Measurements from ENCODE around the gene OR2T10. TPM values are rescaled to one million over a fixed set of nuclear protein-coding genes. Genes with fewer than 3 reads are reported as not detected.
"Not testable (repeated sequence)": the region's sequence is repeated elsewhere in the genome, so short reads cannot be mapped to it uniquely, and the experiment has no call there.

Gene OR2T10, protein sequence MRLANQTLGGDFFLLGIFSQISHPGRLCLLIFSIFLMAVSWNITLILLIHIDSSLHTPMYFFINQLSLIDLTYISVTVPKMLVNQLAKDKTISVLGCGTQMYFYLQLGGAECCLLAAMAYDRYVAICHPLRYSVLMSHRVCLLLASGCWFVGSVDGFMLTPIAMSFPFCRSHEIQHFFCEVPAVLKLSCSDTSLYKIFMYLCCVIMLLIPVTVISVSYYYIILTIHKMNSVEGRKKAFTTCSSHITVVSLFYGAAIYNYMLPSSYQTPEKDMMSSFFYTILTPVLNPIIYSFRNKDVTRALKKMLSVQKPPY
- total RNA-seq (2014; rRNA removed; shearing (Covaris generic)): not detected in 2 replicates

- Histone ChIP-seq H3K4me3 (ENCODE audit: insufficient read depth, low read depth, low read length) (no peak within 1 kb of the TSS), H3K27me3 (ENCODE audit: control insufficient read depth, insufficient read depth, low read length) (no peaks in the 10 kb centered on the region), H3K36me3 (replicated peaks; ENCODE audit: control insufficient read depth, insufficient read depth, low read length) (no peaks in the 10 kb centered on the region)
- no peak for DNase-seq
These were observed at the start of gene OR2T10 for GRCh38 chr1:248597589-248597988. Gene OR2T10 (minus strand): TSS chr1:248597700. CDS start chr1:248593768, 3,932 bp downstream.

DNA sequence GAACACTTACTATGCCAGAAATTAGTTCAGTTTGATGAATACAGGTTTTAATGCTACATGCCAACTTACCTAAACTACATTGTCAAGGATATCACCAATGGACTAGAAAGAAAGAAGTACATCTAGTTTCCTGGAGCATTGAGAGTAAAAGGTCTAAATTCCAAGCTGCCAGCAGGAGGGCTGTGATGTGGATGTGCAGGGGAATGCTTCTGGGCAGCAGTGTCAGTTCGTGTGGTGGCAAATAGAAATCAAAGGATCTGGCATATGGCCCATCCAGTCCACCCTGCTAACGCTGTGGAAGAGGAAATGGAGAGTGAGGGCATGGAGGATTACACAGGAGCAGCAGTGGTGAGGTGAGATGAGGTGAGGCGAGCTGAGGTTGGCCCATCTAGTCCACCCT is 47.7 kb upstream of the OR2T10 start, which contains the start of gene OR2T35:
Gene OR2T35, minus strand, starts transcription at position 101 of the 400 bp plus-strand sequence. CDS start 6,020 bp downstream, outside the sequence.
- not testable (repeated sequence) for DNase-seq; H3K27me3 ChIP-seq (ENCODE audit: control insufficient read depth, insufficient read depth, low read length); H3K4me3 ChIP-seq (ENCODE audit: insufficient read depth, low read depth, low read length); H3K36me3 ChIP-seq (replicated peaks; ENCODE audit: control insufficient read depth, insufficient read depth, low read length)

GRCh38 chr1:248642971-248643651 is 45.6 kb upstream of the OR2T10 start:
- H3K4me3 ChIP-seq (ENCODE audit: insufficient read depth, low read depth, low read length); H3K27me3 ChIP-seq (ENCODE audit: control insufficient read depth, insufficient read depth, low read length); DNase-seq; H3K36me3 ChIP-seq (replicated peaks; ENCODE audit: control insufficient read depth, insufficient read depth, low read length): not testable (repeated sequence)

DNA sequence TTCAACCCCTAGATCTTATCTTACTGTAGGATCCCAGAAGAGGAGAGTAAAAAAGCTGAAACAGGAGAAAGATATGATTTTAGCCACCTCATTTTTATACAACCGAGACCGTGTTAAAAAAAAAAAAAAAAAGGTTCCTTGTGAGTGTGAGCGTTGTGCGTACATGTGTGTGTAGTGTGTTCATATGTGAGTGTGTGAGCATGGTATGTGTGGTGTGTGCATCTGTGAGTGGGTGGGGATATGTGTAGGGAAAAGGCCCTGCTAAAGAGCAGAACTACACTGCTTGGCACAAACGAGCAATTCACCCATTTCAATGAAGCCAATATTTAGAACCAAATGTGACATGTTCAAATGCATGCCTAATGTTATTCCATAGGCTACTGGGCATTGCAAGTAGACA is 44.1 kb upstream of the OR2T10 start:
- H3K27me3 ChIP-seq (ENCODE audit: control insufficient read depth, insufficient read depth, low read length); DNase-seq; H3K36me3 ChIP-seq (replicated peaks; ENCODE audit: control insufficient read depth, insufficient read depth, low read length); H3K4me3 ChIP-seq (ENCODE audit: insufficient read depth, low read depth, low read length): not testable (repeated sequence)

DNA sequence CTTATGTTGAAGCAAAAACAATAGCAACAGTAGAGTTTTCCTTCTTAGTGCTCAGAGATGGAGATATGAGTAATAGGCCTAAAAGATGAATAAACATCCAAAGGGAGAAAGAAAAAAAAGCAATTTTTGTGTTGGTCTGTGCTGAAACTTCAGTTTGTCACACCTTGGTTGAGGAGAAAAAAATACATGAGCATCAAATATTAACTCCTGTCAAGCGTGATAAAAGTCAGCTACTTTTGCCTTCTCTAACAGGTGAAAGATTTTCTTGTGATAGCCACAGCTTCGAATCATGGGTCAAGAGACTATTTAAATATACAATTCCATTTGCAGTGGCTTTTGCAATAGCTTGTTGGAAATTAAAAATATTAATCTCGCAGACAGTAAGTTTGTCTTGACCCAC is 43.4 kb upstream of the OR2T10 start:
- DNase-seq; H3K27me3 ChIP-seq (ENCODE audit: control insufficient read depth, insufficient read depth, low read length); H3K36me3 ChIP-seq (replicated peaks; ENCODE audit: control insufficient read depth, insufficient read depth, low read length); H3K4me3 ChIP-seq (ENCODE audit: insufficient read depth, low read depth, low read length): not testable (repeated sequence)

DNA sequence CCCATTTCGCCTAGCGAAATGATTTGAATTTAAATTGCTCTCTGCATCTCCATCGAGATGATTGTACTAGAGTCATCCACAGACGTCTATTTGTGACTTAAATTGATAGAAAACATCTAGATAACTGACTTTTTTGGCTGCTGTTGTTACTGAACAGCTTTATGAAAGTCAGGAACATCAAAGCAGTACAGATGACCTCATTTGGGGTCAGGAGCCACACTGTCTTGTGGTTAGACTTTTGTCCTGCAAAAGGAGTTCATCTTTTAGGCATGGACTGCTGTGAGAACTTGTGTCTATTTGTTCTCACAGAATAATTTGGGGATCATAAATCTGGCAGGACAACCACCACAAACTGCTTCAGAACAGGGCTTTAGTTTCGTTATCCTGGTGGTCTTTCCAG is 42.2 kb upstream of the OR2T10 start:
- H3K4me3 ChIP-seq (ENCODE audit: insufficient read depth, low read depth, low read length); DNase-seq: not testable (repeated sequence)

GRCh38 chr1:248636612-248637011 is 39.1 kb upstream of the OR2T10 start:
- not testable (repeated sequence) for H3K27me3 ChIP-seq (ENCODE audit: control insufficient read depth, insufficient read depth, low read length); H3K36me3 ChIP-seq (replicated peaks; ENCODE audit: control insufficient read depth, insufficient read depth, low read length); DNase-seq; H3K4me3 ChIP-seq (ENCODE audit: insufficient read depth, low read depth, low read length)

More for the DNA sequence above, 42.2 kb upstream of the OR2T10 start:
- not testable (repeated sequence) for H3K27me3 ChIP-seq (ENCODE audit: control insufficient read depth, insufficient read depth, low read length); H3K36me3 ChIP-seq (replicated peaks; ENCODE audit: control insufficient read depth, insufficient read depth, low read length)

DNA sequence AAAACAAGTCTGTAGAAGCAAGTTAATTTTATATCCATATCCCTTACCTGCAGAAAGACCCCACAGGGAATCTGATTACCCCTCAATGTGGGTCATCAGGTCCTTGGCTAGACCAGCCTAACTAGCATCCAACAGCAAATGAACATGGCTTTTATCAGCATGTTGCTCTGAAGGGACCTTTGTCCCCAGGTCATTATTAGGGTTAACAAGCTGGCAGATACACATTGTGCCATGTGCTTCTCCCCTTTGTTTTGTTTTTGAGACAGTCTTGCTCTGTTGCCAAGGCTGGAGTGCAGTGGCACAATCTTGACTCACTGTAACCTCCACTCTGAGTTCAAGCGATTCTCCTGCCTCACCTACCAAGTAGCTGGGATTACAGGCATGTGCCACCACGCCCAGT is 37.5 kb upstream of the OR2T10 start, which contains the start of gene OR2T11:
Gene OR2T11, minus strand, starts transcription at position 101 of the 400 bp plus-strand sequence. CDS start 7,963 bp downstream, outside the sequence.
- not testable (repeated sequence) for H3K27me3 ChIP-seq (ENCODE audit: control insufficient read depth, insufficient read depth, low read length)

DNA sequence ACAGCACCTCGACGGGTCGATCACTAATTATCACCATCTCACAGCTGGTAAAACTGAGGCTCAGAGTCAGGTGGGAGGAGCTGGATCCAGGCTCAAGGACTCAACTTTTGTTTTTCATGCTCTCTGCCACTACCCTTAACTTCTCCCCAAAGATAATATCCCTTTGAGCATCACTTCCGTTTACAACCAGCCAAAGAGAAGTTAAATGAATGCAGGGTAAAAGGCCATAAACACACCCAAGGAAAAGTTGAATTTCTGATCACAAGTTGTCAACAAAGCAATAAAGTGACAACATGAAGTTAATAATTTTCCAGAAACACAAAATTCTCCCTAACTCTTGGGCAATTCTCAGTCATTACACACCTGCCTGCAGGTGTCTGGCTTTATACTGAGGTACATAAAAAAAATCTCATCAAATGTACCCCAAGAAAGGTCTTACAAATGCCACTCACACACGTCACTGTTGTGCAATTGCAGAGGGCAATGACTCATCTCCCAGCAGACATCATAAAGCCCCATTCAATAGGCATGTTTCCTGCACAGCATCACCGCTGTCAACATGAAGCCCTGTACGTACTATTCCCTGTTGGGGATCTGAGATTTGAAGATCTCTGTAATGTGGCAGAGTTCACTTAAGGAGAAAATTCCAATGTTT is 34.0 kb upstream of the OR2T10 start:
- no peak overlapping the region for H3K4me3 ChIP-seq (ENCODE audit: insufficient read depth, low read depth, low read length)
- H3K36me3 ChIP-seq (replicated peaks; ENCODE audit: control insufficient read depth, insufficient read depth, low read length): no peaks in the 10 kb centered on the region
- DNase-seq: no peak
- H3K27me3 ChIP-seq (ENCODE audit: control insufficient read depth, insufficient read depth, low read length): no peaks in the 10 kb centered on the region

More for the DNA sequence above, 37.5 kb upstream of the OR2T10 start, which contains the start of gene OR2T11:
- not testable (repeated sequence) for H3K36me3 ChIP-seq (replicated peaks; ENCODE audit: control insufficient read depth, insufficient read depth, low read length); DNase-seq; H3K4me3 ChIP-seq (ENCODE audit: insufficient read depth, low read depth, low read length)

DNA sequence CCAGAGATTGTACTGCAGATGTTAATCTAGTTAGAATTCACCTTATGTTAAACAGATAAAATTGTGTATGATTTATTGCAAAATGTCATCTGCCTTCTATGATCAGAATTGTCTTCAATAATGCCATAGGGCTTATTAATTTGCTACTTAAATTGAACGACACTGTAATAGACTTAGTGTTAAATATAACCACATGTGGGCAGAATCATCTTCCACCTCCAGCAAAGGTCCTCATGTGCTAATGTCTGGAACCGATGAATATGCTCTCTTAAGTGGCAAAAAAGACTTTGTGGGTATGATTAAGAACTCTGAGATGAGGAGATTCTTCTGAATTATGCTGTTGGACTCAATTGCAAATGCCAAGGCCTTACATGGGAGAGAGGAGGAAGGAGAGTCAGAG is 33.1 kb upstream of the OR2T10 start:
- no peak for DNase-seq
- H3K27me3 ChIP-seq (ENCODE audit: control insufficient read depth, insufficient read depth, low read length): no peaks in the 10 kb centered on the region
- H3K4me3 ChIP-seq (ENCODE audit: insufficient read depth, low read depth, low read length): no peak overlapping the region
- no peaks in the 10 kb centered on the region for H3K36me3 ChIP-seq (replicated peaks; ENCODE audit: control insufficient read depth, insufficient read depth, low read length)

GRCh38 chr1:248627971-248628844 is 30.7 kb upstream of the OR2T10 start:
- Histone ChIP-seq H3K4me3 (ENCODE audit: insufficient read depth, low read depth, low read length) (no peak overlapping the region), H3K27me3 (ENCODE audit: control insufficient read depth, insufficient read depth, low read length) (no peaks in the 10 kb centered on the region), H3K36me3 (replicated peaks; ENCODE audit: control insufficient read depth, insufficient read depth, low read length) (no peaks in the 10 kb centered on the region)
- DNase-seq: no peak

DNA sequence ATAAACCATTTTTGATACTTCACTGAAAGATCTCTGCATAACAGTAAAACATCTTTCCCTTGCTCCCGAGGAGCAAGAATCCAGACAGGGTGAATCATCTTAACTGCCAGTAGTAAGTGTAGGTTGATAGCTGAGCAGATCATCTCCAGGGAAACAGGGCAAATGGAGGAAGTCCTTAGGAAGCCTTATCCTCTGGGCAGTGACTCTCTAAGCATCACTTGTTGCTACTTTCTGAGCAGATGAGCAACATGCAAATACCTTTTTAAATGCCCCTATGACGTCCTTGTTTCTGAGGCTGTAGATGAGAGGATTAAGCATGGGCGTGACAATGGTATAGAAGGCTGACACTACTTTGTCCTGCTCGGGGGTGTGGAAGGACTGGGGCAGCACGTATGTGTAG is 28.5 kb upstream of the OR2T10 start:
- Histone ChIP-seq H3K27me3 (ENCODE audit: control insufficient read depth, insufficient read depth, low read length) (no peaks in the 10 kb centered on the region), H3K36me3 (replicated peaks; ENCODE audit: control insufficient read depth, insufficient read depth, low read length) (no peaks in the 10 kb centered on the region), H3K4me3 (ENCODE audit: insufficient read depth, low read depth, low read length) (no peak overlapping the region)
- no peak for DNase-seq

DNA sequence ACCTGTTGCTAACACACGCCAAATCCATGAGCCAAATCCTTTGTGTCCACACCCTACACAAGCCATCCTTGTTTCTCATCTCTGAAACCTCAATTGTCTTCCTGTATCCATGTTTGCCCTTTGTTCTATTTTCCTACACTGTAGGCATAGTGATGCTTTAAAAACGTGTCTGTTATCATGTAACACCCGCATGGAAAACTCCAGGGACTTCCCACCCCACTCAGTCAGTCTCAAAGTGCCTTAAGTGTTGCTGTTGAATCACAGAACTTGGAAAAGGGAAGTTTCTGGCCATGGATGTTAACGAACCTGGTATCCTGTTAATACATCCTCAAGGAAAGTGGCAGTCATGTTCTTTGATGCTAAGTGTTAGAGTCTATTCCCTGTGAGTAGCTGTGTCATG is 27.7 kb upstream of the OR2T10 start:
- no peak overlapping the region for H3K4me3 ChIP-seq (ENCODE audit: insufficient read depth, low read depth, low read length)
- H3K27me3 ChIP-seq (ENCODE audit: control insufficient read depth, insufficient read depth, low read length): no peaks in the 10 kb centered on the region
- DNase-seq: no peak
- H3K36me3 ChIP-seq (replicated peaks; ENCODE audit: control insufficient read depth, insufficient read depth, low read length): no peaks in the 10 kb centered on the region

GRCh38 chr1:248622570-248623001 is 25.1 kb upstream of the OR2T10 start:
- peak; percentile 9 for DNase-seq
- no peaks in the 10 kb centered on the region for H3K27me3 ChIP-seq (ENCODE audit: control insufficient read depth, insufficient read depth, low read length)
- no peaks in the 10 kb centered on the region for H3K36me3 ChIP-seq (replicated peaks; ENCODE audit: control insufficient read depth, insufficient read depth, low read length)
- H3K4me3 ChIP-seq (ENCODE audit: insufficient read depth, low read depth, low read length): no peak overlapping the region

Measured in H7 (cell line).